ENCODE measurements around the gene KIF16B.

DNA sequence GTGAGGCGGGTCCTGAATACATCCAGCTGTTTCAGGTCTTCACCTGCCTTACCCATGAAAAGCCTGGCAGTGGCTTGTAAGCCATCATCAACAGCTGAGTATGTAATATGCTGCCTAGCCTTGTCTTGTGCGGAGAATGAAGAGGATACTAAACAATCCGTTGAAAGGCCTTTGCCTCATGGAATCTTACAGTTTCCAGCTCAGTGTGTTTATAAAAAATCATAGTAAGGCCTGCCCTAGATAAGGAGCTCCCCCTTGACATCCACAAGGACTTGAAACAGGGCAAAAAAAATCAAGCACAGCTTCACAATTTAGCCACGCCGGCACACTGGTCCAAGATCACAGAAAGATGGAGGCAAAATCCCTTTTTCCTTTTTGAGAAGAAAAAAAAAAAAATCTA lies 115.7 kb downstream of the KIF16B start:
- TF ChIP-seq, protein P1, sequence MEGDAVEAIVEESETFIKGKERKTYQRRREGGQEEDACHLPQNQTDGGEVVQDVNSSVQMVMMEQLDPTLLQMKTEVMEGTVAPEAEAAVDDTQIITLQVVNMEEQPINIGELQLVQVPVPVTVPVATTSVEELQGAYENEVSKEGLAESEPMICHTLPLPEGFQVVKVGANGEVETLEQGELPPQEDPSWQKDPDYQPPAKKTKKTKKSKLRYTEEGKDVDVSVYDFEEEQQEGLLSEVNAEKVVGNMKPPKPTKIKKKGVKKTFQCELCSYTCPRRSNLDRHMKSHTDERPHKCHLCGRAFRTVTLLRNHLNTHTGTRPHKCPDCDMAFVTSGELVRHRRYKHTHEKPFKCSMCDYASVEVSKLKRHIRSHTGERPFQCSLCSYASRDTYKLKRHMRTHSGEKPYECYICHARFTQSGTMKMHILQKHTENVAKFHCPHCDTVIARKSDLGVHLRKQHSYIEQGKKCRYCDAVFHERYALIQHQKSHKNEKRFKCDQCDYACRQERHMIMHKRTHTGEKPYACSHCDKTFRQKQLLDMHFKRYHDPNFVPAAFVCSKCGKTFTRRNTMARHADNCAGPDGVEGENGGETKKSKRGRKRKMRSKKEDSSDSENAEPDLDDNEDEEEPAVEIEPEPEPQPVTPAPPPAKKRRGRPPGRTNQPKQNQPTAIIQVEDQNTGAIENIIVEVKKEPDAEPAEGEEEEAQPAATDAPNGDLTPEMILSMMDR (IDR thresholded peaks at IDR 0.05; ENCODE audit: low read depth, low read length) = no peak
- no peak for TF ChIP-seq EZH2phosphoT487 (IDR thresholded peaks at IDR 0.05; ENCODE audit: low read depth)
